Right renal pelvis (tissue), 4 donors: ENCODE data around the gene LDHB. TPM values are rescaled to one million over a fixed set of nuclear protein-coding genes. Genes with fewer than 3 reads are reported as not detected.
"Not testable (repeated sequence)": the region's sequence is repeated elsewhere in the genome, so short reads cannot be mapped to it uniquely, and the experiment has no call there.

Source experiments
- DNase-seq, 4 donors: peaks; one replicate each; pipeline ENCODE4 v3.0.0-alpha.2; 2013; ENCODE audit warnings: low read depth in 4 of 4, low spot score in 3 of 4, missing footprints in 1 of 4
- polyA plus RNA-seq, 4 donors: library from polyadenylated mRNA; unstranded; fragments of 120-200 nt; gene quantifications; one replicate each; pipeline ENCODE4 v1.2.1, GENCODE V29; 2013; ENCODE audit not compliant: insufficient read length in 4 of 4

The LDHB gene
- polyA plus RNA-seq, 4 donors = 1,491 to 1,595 (median 1,546) TPM

DNA sequence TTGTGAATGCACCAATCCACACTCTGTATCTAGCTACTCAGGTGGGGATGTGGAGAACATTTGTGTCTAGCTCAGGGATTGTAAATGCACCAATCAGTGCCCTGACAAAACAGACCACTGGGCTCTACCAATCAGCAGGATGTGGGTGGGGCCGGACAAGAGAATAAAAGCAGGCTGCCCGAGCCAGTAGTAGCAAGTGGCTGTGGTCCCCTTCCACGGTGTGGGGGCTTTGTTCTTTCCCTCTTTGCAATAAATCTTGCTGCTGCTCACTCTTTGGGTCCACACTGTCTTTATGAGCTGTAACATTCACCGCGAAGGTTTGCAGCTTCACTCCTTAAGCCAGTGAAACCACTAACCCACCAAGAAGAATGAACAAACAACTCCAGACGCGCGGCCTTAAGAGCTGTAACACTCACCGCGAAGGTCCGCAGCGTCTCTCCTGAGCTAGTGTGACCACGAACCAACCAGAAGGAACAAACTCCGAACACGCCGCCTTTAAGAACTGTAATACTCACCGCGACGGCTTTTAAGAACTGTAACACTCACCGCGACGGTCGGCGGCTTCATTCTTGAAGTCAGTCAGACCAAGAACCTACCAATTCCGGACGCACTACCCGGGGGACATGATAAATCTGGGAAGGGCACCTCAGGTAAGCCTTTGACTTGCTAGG lies 4.6 kb upstream of the LDHB start:
- DNase-seq = no peak

DNA sequence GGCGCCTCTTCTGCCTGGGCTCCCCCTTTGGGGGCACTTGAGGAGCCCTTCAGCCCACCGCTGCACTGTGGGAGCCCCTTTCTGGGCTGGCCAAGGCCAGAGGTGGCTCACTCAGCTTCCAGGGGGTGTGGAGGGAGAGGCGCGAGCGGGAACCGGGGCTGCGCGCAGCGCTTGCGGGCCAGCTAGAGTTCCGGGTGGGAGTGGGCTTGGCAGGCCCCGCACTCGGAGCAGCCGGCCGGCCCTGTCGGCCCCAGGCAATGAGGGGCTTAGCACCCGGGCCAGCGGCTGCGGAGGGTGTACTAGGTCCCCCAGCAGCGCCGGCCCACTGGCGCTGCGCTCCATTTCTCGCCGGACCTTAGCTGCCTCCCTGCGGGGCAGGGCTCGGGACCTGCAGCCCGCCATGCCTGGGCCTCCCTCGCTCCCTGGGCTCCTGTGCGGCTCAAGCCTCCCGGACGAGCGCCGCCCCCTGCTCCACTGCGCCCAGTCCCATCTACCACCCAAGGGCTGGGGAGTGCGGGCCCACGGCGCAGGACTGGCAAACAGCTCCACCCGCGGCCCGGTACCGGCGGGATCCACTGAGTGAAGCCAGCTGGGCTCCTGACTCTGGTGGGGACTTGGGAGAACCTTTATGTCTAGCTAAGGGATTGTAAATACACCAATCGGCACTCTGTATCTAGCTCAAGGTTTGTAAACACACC lies 3.9 kb upstream of the LDHB start:
- not testable (repeated sequence) for DNase-seq

DNA sequence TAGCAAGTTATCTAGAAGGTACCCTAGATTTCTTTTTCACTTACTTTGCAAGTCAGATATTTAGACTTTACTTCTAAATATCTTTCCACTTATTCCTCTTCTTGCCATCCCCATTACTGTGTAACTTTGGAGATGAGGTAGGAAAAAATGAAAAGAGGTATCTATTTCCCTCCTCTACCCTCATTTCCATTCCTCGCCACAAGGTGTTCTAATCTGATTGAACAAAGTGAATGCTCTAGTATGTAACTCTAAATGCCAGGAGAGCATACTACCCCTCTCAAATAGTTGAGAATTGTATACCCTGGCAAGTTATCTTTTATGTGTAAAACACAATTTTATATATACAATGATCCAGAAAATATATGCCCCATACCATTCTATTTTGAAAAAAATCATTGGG lies 1.7 kb upstream of the LDHB start:
- no peak for DNase-seq

DNA sequence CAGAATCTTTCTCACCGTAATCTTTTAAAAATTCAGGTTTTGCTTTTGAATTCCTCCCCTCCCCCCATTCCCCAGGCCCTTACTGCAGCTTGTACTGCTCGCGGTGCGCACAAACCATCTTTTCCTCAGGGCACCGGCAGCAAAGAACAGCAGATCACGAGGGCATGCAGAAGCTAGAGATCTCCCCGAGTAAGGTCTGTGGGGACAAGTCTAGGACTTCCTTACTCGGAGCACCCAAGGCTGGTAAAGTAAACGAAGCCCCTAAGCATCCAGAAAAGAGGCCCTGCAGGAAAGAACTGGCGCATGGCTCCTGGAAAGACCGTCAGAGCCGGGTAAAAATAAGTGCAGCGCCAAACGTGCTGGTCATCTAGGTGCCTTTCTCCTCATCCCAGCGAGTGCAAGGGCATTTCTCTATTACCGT lies 727 bp downstream of the LDHB start:
- peak; percentile 32 to 56 (median 48) for DNase-seq

DNA sequence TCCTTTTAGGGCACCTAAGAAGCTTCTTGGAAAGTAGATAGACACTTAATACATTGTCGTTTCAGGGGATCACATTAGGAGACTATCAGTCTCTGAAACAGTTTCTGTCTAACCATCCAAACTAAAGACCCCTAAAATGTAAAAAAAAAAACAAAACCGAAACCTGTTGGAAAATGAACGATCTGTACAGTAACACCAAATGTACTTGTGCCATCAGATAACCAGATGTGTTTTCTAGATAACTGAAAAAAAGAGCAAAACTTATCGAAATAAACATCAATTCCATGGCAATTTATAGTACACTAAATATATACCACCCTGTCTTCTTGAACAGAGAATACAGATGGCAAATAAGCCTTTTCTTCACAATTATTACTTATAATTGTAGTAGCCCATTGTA lies 2.1 kb downstream of the LDHB start:
- DNase-seq = no peak

DNA sequence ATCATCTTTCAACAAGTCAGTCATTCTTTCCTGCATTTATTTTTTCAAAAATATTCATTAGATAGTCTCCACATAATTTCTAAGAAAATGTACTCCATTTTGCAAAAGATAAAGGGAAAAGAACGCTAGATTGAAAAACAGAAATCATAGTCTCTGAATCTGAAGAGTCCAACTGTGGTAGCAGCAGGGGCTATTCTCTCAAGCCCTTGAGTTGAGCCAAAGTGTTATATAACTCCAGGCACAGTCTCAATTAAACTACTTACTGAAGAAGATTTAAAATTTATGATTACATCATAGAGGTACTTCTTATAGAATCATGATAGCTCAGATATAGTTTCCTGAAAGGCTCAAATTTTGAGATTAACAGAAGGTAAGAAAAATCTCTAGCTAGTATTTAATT lies 5.8 kb downstream of the LDHB start:
- no peak for DNase-seq

DNA sequence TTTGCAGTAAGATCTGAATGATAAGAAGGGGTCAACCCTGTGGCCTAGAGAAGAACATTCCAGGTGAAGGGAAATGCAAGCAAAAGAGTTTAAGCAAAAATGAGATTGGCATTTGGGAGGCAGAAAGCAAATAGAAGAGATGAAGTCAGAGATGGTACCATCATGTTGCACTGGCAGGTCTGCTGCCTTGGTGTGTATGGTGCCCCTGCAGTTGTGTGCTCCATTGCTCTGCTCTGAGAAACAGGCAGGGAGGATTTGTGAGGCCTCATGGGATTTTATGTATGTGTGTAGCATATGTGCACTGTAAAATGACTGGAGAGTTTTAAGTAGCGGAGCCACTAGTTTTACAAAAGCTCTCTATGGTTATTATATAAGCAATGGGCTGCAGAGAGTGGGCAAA lies 6.6 kb downstream of the LDHB start:
- DNase-seq = no peak

DNA sequence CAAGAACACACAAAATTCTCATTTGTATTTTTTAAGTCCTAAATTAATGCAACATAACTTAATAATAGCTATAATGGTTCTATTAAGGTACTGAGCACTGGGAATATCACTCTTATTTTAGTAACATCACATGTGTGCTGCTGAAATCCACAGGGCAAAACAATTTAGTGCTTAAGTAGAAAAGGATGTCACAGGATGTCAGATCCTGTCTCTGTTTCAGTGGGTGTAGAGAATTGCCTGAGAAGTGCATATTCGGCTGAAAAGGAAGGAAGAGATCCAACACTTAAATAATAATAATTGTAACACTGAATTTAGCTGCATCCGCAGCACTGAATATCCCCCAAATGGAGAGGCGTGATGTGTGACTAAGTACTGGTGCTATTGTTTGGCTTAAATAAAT lies 8.6 kb downstream of the LDHB start:
- no peak for DNase-seq

DNA sequence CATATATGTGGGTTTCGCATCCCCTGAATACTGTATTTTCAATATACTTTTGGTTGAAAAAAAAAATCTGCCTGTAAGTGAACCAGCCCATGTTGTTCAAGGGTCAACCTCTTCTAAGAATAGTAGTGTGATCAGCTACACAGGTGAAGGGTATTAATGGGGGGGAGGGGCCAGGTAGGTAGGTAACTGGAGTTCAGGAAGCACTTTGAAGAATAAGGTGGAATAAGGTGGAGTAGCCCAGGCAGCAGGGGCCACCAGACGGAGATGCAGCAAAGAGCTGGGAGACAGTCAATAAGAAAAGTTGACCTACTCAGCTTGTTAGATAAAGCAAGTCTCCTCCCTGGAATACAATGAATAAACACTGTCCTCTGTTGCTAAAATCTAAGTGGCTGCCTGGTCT lies 9.3 kb downstream of the LDHB start:
- no peak for DNase-seq

DNA sequence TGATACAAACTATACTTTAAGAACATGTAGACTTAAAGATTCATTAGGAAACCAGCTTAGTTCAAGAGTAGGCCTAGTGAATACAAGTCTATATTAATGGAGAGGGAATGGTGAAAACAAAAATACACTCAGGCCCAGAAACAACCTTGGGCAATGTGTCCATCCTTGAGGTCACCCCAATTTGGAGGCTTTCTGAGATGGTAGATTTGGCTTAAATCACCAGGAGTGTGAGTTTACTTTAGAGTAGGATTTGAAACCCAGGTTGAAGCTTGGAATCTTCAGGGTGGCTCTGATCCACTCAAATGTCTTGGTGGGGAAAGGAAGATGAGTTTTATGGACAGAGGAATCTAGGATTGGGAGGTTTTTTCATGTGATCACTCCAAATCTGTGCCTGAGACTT lies 10.5 kb downstream of the LDHB start:
- DNase-seq = no peak

DNA sequence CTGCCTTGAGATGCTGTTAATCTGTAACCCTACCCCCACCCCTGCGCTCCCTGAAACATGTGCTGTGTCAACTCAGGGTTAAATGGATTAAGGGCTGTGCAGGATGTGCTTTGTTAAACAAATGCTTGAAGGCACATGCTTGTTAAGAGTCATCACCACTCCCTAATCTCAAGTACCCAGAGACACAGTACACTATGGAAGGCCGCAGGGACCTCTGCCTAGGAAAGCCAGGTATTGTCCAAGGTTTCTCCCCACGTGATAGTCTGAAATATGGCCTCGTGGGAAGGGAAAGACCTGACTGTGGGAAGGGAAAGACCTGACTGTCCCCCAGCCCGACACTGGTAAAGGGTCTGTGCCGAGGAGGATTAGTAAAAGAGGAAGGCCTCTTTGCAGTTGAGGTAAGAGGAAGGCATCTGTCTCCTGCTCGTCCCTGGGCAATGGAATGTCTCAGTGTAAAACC lies 12.6 kb downstream of the LDHB start:
- not testable (repeated sequence) for DNase-seq

DNA sequence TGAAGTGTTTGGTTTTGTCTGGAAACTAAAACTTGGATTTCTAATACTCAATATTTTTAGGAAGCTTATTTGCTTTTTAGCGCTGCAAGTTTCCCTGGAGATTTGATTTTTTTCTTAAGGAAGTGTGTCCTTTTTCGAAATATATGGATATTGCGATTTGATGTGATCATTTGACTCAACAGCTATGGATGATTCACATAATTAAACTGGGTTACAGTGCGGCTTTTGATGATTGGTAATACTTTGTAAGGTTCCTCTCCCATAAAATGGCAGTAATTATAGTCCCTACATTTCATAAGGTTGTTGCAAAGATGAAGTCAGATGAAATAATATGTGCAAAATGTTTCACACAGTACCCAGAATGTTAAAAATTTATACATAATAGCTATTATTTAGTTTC lies 13.1 kb downstream of the LDHB start:
- DNase-seq = no peak

DNA sequence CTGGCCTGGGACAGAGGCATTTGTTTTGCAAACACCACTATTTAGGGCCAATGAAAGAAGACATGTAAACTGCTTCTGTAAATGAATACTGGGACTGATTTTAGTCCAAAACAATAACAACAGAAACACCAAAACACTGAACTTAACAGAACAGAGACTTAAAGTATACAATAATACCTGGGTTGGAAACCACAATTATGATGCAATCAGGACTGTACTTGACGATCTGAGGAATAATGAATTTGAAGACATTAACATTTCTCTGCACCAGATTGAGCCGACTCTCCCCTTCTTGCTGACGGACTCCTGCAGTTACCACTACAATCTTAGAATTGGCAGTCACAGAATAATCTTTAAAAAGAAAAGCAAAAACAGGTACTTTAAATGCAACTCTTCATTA lies 13.9 kb downstream of the LDHB start:
- no peak for DNase-seq

DNA sequence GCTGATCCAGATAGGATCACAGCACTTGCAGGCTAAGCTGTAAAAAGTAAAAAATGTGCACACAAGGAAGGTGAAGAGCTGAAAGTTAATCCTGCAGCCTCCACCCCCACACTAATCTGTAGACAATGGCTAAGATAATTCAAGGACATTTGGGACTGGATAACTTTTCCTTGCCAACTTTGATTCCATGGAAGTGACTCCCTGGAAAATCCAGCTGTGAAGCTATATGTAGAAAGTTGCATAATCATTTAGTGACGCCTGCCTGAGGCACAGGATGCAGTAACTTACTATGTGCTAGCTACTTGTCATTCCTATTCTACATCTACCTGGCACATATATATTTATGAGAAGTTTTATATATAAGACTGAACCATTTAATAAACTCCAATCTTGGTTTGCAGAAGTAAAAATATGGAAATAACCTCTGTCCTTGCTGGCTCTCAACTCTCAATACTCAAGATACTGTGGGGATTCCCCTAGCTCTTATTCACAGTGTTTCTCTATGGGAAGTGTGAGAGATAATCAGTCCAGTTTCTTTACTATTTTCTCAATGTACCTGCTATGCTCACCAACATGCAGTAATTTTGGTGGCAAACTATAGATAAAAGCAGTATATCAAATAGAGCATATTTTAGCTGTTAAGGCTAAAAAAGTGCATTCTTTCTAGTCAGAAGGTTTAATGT lies 14.8 kb downstream of the LDHB start:
- DNase-seq = no peak

DNA sequence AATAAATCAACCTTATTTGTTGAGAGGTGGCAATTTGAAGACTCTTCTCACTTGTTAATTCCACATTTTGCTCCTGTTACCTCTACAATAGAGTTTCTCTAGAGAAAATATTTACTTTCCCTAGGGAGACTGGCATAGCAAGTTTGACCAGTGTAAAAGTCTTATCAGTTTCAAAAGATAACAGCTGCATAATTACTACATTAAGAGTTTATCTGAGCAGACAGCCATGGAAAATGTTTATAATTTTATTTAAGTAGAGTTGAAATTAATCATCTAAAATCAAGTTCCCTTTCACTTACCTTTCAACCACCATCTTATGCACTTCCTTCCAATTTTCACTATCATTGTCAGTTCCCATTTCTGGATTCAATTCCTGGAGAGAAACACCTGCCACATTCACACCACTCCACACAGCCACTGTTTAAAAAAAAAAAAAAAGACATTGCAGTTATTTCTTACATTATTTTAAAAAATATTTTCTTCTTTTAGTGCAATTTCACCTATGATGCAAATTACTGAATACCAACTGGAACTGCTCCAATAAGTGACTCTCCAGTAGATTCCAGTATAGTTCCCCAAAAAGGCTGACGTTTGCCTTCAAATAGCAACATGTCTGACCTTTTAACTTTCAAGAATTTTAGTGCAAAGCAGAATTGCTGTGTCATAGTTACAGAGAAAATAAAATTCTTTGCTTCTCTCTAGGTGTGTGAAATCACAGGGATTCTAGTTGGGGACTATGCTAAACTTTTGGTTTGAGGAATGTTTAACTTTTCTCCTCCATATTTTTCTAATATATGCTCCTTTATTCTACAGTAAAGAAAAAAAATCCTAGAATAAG lies 19.4 kb downstream of the LDHB start:
- no peak for DNase-seq

DNA sequence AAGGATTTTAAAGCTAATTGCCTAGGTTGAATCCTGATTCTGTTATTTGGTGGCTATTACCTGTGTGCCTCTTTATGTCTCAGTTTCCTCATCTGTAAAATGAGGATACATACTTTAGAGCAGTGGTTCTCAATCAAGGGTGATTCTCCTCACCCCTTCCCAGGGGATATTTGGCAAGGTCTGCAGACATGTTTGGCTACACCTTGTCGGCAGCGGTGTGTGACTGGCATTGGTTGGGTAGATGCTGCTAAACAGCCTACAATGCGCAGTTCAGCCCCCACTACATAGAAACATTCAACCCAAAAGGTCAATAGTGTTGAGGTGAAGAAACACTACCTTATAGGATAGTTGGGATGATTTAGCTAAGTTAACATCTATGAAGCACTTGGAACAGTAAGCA lies 23.4 kb downstream of the LDHB start:
- no peak for DNase-seq

DNA sequence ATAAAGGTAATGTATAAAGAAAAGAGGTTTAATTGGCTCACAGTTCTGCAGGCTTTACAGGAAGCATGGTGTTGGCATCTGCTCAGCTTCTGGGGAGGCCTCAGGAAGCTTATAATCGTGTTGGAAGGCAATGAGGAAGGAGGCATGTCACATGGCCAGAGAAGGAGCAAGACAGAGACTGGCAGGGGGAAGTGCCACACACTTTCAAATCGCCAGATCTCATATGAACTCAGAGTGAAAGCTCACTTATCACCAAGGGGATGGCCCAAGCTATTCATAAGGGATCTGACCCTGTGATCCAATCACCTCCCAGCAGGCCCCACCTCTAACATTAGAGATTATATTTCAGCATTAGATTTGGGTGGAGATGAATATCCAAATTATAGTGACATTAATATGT lies 26.3 kb downstream of the LDHB start:
- no peak for DNase-seq

DNA sequence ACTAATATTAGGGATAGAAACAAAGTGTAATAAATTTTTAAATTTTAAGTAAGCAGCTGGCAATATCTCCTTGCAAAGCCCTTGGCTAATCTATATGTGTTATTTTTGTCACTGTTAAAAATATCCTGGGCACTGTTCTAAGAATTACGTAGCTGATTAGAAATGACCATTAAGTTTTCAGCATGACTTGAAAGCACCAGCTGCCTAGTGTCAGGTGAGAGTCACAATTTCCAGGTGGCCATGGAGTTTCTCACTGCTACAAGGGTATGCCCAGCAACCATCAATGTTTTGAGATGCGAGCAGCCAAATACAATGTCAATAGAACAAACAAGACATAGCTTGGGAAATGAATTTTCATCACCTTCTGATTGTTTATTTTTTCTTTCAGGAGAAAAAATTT lies 29.7 kb downstream of the LDHB start:
- no peak for DNase-seq

DNA sequence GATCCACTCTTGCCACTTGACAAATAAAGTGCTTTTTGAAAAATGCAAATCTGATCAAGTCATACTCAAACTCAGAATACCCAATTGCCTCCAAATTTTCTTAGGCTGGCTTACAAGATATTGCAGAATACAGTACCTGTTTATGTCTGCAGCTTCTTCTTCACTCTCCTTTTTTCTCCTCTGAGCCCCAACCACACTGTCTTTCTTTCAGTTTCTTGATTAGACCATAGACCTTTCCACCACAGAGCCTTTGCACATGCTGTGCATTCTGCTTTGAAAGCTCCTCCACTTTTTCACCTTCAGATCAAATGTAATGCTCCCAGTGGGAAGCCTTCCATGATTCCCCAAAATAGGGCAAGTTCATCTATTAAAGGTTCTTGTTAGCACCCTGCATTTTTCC lies 39.1 kb downstream of the LDHB start:
- no peak for DNase-seq

DNA sequence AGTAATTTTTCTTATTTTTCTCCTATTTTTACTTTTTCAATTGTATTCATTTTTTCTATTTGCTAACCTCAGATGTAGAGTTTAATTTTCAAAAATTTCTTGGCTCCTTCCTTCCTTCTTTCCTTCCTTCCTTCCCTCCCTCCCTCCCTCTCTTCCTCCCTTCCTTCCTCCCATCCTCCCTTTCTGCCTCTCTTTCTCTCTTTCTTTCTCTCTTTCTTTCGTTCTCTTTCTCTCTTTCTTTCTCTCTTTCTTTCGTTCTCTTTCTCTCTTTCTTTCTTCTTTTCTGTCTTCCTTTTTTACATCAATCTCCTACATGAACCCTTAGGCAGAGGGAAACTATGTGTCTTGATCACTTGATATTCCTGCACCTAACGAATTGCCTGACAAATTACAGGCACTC lies 40.6 kb downstream of the LDHB start:
- no peak for DNase-seq

DNA sequence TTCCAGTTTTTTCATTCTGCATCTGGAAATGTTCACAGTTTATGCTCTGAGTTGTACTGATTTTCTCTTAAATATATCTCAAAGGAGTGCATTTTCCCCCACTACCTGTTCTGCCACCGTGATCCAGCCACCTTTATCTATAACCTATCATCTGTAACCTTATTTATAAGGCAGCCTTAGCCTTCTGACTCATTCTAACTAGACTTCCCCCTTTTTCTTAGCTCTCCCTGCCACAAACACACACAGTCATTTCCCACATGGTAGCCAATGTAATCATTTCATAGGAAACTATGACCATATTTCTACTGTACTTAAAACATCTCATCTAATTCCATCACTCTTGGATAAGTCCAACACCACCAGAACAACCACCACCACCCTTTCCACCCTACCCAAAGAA lies 42.2 kb downstream of the LDHB start:
- no peak for DNase-seq
